CD4-positive, alpha-beta T cell treated with Interleukin-21 for 1 hour (primary cell): ENCODE results near the gene BMI1.

ENCODE experiments used
- DNase-seq: peaks from one replicate; pipeline ENCODE4 v3.0.0-alpha.2; 2020

BMI1 gene

GRCh38 chr10:22368981-22369380, 48.1 kb downstream of the BMI1 start:
- no peak for DNase-seq

- DNase-seq, result no peak
Observed at GRCh38 chr10:22369434-22370072, 48.7 kb downstream of the BMI1 start.

GRCh38 chr10:22370320-22370719, 49.4 kb downstream of the BMI1 start:
- DNase-seq, result no peak

DNA sequence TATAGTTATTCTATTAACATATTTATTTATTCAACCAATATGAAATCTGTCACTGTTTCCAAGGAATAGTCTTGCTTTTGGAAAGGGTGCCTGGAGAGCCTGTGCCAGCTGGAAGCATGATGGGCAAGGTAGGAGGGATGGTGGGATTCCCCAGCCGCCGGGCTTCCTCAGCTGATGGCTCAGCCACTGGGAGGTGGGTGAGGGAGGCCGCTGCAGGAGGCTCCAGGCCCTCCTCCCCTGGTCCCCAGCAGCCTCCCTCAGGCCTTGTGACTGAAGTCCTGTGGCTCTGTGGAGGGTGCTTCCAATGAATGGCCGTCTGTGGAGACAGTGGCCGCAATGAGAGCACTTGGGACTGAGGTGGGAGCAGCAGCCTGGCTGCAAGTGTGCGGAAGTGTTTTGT, 51.4 kb downstream of the BMI1 start:
- no peak for DNase-seq

- DNase-seq, result no peak
Observed at GRCh38 chr10:22372917-22373316, 52.0 kb downstream of the BMI1 start.

DNA sequence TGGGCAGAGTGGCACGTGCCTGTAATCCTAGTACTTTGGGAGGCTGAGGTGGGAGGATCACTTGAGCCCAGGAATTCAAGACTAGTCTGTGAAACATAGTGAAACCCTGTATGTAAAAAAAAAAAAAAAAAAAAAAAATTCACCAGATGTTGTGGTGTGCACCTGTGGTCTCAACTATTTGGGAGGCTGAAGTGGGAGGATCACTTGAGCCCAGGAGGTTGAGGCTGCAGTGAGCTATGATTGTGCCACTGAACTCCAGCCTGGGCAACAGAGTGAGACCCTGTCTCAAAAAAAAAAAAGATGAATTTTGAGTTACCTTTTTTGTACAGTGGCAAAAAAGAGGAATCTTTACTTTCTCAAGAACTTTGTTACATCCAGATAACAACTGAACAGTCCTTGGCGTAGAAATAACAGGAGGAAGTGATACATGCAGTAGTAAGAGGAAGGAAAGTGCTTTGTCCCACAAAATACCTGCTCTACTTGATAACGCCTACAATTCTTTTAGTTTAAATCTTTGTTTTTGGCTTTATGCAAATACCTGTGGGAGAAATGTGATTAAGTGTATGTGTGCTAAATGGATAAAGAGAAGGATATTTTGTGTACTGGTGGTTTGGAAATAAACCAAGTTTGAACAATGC, 53.7 kb downstream of the BMI1 start:
- DNase-seq, result no peak

GRCh38 chr10:22379059-22379458, 58.2 kb downstream of the BMI1 start:
- no peak for DNase-seq
